MM.1S (cell line): ENCODE data around the gene SPTLC3.

ENCODE experiments used
- DNase-seq: peaks from one replicate; pipeline ENCODE4 v3.0.0-alpha.2; 2015
- H2AFZ ChIP-seq: fragments of 300-600 bp; sonication (generic); 2 replicates; pipeline ENCODE4 v1.6.0; 2016; ENCODE audit warnings: antibody characterized with exemption, low read length
- H3F3A ChIP-seq: fragments of 300-600 bp; sonication (generic); 2 replicates; pipeline ENCODE4 v1.6.1; 2016; ENCODE audit warnings: mild to moderate bottlenecking, antibody characterized with exemption, low read length, moderate library complexity, mixed read lengths; ENCODE audit not compliant: insufficient read depth
- H3K27ac ChIP-seq: fragments of 300-600 bp; sonication (generic); 2 replicates; pipeline ENCODE4 v1.5.1; 2016; ENCODE audit warnings: mild to moderate bottlenecking, low read length
- H3K27me3 ChIP-seq: fragments of 300-600 bp; sonication (generic); replicated peaks from 2 replicates; pipeline ENCODE4 v1.6.0; 2016; ENCODE audit warnings: low read length; ENCODE audit not compliant: insufficient read depth
- H3K36me3 ChIP-seq: fragments of 300-600 bp; sonication (generic); replicated peaks from 2 replicates; pipeline ENCODE4 v1.6.1; 2016; ENCODE audit warnings: mild to moderate bottlenecking, low read length, mixed read lengths; ENCODE audit not compliant: insufficient read depth
- H3K4me1 ChIP-seq: fragments of 300-600 bp; sonication (generic); 2 replicates; pipeline ENCODE4 v1.6.1; 2016; ENCODE audit warnings: low read length, mixed read lengths
- H3K4me2 ChIP-seq: fragments of 300-600 bp; sonication (generic); 2 replicates; pipeline ENCODE4 v1.6.0; 2016; ENCODE audit warnings: low read depth, low read length
- H3K4me3 ChIP-seq: fragments of 300-600 bp; sonication (generic); 2 replicates; pipeline ENCODE4 v1.5.1; 2016; ENCODE audit warnings: low read length, mixed read lengths
- H3K79me2 ChIP-seq: fragments of 300-600 bp; sonication (generic); 2 replicates; pipeline ENCODE4 v1.6.1; 2016; ENCODE audit warnings: mixed run types, low read length, mixed read lengths
- H3K9ac ChIP-seq: fragments of 300-600 bp; sonication (generic); 2 replicates; pipeline ENCODE4 v1.6.1; 2016; ENCODE audit warnings: low read length, mixed read lengths
- H3K9me2 ChIP-seq: fragments of 300-600 bp; sonication (generic); replicated peaks from 2 replicates; pipeline ENCODE4 v1.6.1; 2016; ENCODE audit warnings: mild to moderate bottlenecking, low read length, mixed read lengths; ENCODE audit not compliant: insufficient read depth
- H3K9me3 ChIP-seq: fragments of 300-600 bp; sonication (generic); replicated peaks from 2 replicates; pipeline ENCODE4 v1.6.1; 2016; ENCODE audit warnings: mild to moderate bottlenecking, low read length, mixed read lengths; ENCODE audit not compliant: insufficient read depth
- H4K20me1 ChIP-seq: fragments of 300-600 bp; sonication (generic); 2 replicates; pipeline ENCODE4 v1.6.1; 2016; ENCODE audit warnings: mild to moderate bottlenecking, low read length, moderate library complexity, mixed read lengths; ENCODE audit not compliant: insufficient read depth
- EZH2 ChIP-seq: fragments of 300-600 bp; sonication (generic); optimal IDR thresholded peaks from 2 replicates; pipeline ENCODE3; 2017; ENCODE audit warnings: low read depth, mild to moderate bottlenecking, antibody characterized with exemption, low read length, mixed read lengths
- EZH2phosphoT487 ChIP-seq: fragments of 300-600 bp; sonication (generic); IDR thresholded peaks from 2 replicates; pipeline ENCODE4 v1.6.1; 2018; ENCODE audit warnings: antibody characterized with exemption, low read length
- TF ChIP-seq, protein P1 (sequence below): fragments of 300-600 bp; sonication (generic); IDR thresholded peaks from 2 replicates; pipeline ENCODE4 v1.5.1; 2016; ENCODE audit warnings: antibody characterized with exemption, low read length, mixed read lengths

The SPTLC3 gene

GRCh38 chr20:13183005-13183404, 174.2 kb downstream of the SPTLC3 start:
- H4K20me1 ChIP-seq = no peaks in the 10 kb centered on the region
- no peaks in the 10 kb centered on the region for H3K4me1 ChIP-seq
- no peak for DNase-seq
- no peaks in the 10 kb centered on the region for H3K9me3 ChIP-seq
- H2AFZ ChIP-seq = no peak overlapping the region
- no peak overlapping the region for H3K4me2 ChIP-seq
- TF ChIP-seq EZH2phosphoT487 (no peak), EZH2 (no peak)
- TF ChIP-seq, protein P1, sequence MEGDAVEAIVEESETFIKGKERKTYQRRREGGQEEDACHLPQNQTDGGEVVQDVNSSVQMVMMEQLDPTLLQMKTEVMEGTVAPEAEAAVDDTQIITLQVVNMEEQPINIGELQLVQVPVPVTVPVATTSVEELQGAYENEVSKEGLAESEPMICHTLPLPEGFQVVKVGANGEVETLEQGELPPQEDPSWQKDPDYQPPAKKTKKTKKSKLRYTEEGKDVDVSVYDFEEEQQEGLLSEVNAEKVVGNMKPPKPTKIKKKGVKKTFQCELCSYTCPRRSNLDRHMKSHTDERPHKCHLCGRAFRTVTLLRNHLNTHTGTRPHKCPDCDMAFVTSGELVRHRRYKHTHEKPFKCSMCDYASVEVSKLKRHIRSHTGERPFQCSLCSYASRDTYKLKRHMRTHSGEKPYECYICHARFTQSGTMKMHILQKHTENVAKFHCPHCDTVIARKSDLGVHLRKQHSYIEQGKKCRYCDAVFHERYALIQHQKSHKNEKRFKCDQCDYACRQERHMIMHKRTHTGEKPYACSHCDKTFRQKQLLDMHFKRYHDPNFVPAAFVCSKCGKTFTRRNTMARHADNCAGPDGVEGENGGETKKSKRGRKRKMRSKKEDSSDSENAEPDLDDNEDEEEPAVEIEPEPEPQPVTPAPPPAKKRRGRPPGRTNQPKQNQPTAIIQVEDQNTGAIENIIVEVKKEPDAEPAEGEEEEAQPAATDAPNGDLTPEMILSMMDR = no peak
- H3K27me3 ChIP-seq = no peaks in the 10 kb centered on the region
- no peaks in the 10 kb centered on the region for H3K9me2 ChIP-seq
- H3K9ac ChIP-seq = no peak overlapping the region
- H3K36me3 ChIP-seq = no peaks in the 10 kb centered on the region
- no peaks in the 10 kb centered on the region for H3K79me2 ChIP-seq
- no peak overlapping the region for H3K4me3 ChIP-seq
- no peaks in the 10 kb centered on the region for H3F3A ChIP-seq
- H3K27ac ChIP-seq = no peak overlapping the region

- H3K79me2 ChIP-seq = no peaks in the 10 kb centered on the region
- H3K4me2 ChIP-seq = no peak overlapping the region
- no peak overlapping the region for H3K27ac ChIP-seq
- no peak for DNase-seq
- no peaks in the 10 kb centered on the region for H3K9me2 ChIP-seq
- H3K27me3 ChIP-seq = no peaks in the 10 kb centered on the region
- no peaks in the 10 kb centered on the region for H3F3A ChIP-seq
- H3K4me3 ChIP-seq = no peak overlapping the region
- H3K9ac ChIP-seq = no peak overlapping the region
- no peak overlapping the region for H2AFZ ChIP-seq
- TF ChIP-seq EZH2phosphoT487 (no peak), EZH2 (no peak)
- TF ChIP-seq, protein P1 = no peak
- H4K20me1 ChIP-seq = no peaks in the 10 kb centered on the region
- no peaks in the 10 kb centered on the region for H3K4me1 ChIP-seq
- no peaks in the 10 kb centered on the region for H3K36me3 ChIP-seq
- no peaks in the 10 kb centered on the region for H3K9me3 ChIP-seq
Observed at GRCh38 chr20:13186043-13186774, 177.4 kb downstream of the SPTLC3 start.

GRCh38 chr20:13187899-13188298, 179.1 kb downstream of the SPTLC3 start:
- H3K79me2 ChIP-seq = no peaks in the 10 kb centered on the region
- TF ChIP-seq EZH2 (no peak), EZH2phosphoT487 (no peak)
- TF ChIP-seq, protein P1 = no peak
- H3K4me3 ChIP-seq = no peak overlapping the region
- H3K9me3 ChIP-seq = no peaks in the 10 kb centered on the region
- no peaks in the 10 kb centered on the region for H3K4me1 ChIP-seq
- no peak overlapping the region for H3K27ac ChIP-seq
- no peaks in the 10 kb centered on the region for H4K20me1 ChIP-seq
- H3K9me2 ChIP-seq = no peaks in the 10 kb centered on the region
- no peak for DNase-seq
- H2AFZ ChIP-seq = no peak overlapping the region
- no peaks in the 10 kb centered on the region for H3K36me3 ChIP-seq
- H3F3A ChIP-seq = no peaks in the 10 kb centered on the region
- no peak overlapping the region for H3K9ac ChIP-seq
- no peaks in the 10 kb centered on the region for H3K27me3 ChIP-seq
- H3K4me2 ChIP-seq = no peak overlapping the region
